Breast epithelium (tissue), 3 donors: ENCODE results near the gene OSMR.

Source experiments
- CTCF ChIP-seq, 3 donors: fragments of 450-650 bp; IDR thresholded peaks; one replicate each; pipeline ENCODE4 v1.5.1; 2016 to 2017; ENCODE audit warnings: antibody characterized with exemption in 3 of 3, mild to moderate bottlenecking in 3 of 3, moderate library complexity in 3 of 3
- POLR2A ChIP-seq: fragments of 450-650 bp; IDR thresholded peaks from one replicate; pipeline ENCODE4 v1.6.1; 2016; ENCODE audit warnings: antibody characterized with exemption, mild to moderate bottlenecking, moderate library complexity
- POLR2AphosphoS5 ChIP-seq, 3 donors: sonication (generic); formaldehyde crosslinking; IDR thresholded peaks; one replicate each; pipeline ENCODE4 v1.6.1; 2017; ENCODE audit warnings: antibody characterized with exemption in 3 of 3

DNA sequence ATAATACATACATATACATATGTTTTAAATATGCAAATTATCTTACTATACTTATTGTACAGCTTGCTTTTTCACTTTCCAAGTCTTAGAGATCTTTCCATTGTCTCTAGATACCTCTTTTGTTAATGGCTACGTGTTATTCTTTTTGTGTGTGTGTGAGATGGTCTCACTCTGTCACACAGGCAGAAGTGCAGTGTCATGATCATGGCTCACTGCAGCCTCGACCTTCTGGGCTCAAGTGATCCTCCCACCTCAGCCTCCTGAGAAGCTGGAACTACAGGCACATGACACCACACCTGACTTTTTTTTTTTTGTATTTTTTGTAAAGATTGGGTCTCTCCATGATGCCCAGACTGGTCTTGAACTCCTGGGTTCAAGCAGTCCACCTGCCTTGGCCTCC lies 2.8 kb downstream of the OSMR start:
- no peak for TF ChIP-seq CTCF (IDR thresholded peaks at IDR 0.05)
- TF ChIP-seq POLR2A = no peak
- no peak for TF ChIP-seq POLR2AphosphoS5 (IDR thresholded peaks at IDR 0.05)
